Measurements from ENCODE around the gene MED13L.

Gene MED13L

GRCh38 chr12:116164250-116165035 is 113.0 kb downstream of the MED13L start:
- Mint-ChIP-seq H3K27me3 (ENCODE audit: low read depth, poor library complexity) (peaks cover 3% of the 10 kb centered on the region), H3K4me3 (no peak overlapping the region), H3K4me1 (peaks cover 39% of the 10 kb centered on the region), H3K36me3 (ENCODE audit: low read depth) (no peaks in the 10 kb centered on the region), H3K27ac (no peak overlapping the region), H3K9me3 (no peaks in the 10 kb centered on the region)
- TF ChIP-seq, protein P1, sequence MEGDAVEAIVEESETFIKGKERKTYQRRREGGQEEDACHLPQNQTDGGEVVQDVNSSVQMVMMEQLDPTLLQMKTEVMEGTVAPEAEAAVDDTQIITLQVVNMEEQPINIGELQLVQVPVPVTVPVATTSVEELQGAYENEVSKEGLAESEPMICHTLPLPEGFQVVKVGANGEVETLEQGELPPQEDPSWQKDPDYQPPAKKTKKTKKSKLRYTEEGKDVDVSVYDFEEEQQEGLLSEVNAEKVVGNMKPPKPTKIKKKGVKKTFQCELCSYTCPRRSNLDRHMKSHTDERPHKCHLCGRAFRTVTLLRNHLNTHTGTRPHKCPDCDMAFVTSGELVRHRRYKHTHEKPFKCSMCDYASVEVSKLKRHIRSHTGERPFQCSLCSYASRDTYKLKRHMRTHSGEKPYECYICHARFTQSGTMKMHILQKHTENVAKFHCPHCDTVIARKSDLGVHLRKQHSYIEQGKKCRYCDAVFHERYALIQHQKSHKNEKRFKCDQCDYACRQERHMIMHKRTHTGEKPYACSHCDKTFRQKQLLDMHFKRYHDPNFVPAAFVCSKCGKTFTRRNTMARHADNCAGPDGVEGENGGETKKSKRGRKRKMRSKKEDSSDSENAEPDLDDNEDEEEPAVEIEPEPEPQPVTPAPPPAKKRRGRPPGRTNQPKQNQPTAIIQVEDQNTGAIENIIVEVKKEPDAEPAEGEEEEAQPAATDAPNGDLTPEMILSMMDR (IDR thresholded peaks at IDR 0.05): no peak
- DNase-seq: no peak

- Mint-ChIP-seq H3K4me1 (peaks cover 59% of the 10 kb centered on the region), H3K9me3 (no peaks in the 10 kb centered on the region), H3K27ac (no peak overlapping the region)
These were observed 115.4 kb downstream of the MED13L start for GRCh38 chr12:116162071-116162470.

DNA sequence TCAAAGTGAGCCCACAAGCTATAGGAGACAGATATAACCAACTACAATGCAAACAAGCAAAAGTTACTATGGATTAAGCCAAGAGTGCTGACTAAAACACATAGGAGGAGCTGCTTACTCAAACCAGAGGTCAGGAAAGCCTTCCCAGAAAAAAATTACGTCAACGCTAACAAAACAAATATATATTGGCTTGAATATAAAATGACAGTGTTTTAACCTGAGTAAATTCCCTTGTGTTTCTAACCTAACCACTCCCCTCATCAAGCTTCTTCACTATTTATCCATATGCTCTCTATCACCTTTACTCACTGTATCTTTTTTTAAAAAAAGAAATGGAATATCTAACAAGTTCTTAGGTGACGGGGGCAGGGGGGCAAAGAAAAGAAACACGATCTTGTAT is 115.9 kb downstream of the MED13L start:
- peak overlapping the region; percentile 12 for H3K27ac Mint-ChIP-seq
- no peaks in the 10 kb centered on the region for H3K36me3 Mint-ChIP-seq (ENCODE audit: low read depth)
- TF ChIP-seq, protein P1 (IDR thresholded peaks at IDR 0.05): no peak
- H3K27me3 Mint-ChIP-seq (ENCODE audit: low read depth, poor library complexity): peaks cover 3% of the 10 kb centered on the region
- peaks cover 64% of the 10 kb centered on the region for H3K4me1 Mint-ChIP-seq
- DNase-seq: no peak
- no peak overlapping the region for H3K4me3 Mint-ChIP-seq
- H3K9me3 Mint-ChIP-seq: no peaks in the 10 kb centered on the region

More at GRCh38 chr12:116162071-116162470, 115.4 kb downstream of the MED13L start:
- no peak for DNase-seq
- Mint-ChIP-seq H3K27me3 (ENCODE audit: low read depth, poor library complexity) (peaks cover 3% of the 10 kb centered on the region), H3K36me3 (ENCODE audit: low read depth) (no peaks in the 10 kb centered on the region), H3K4me3 (no peak overlapping the region)
- TF ChIP-seq, protein P1 (IDR thresholded peaks at IDR 0.05): no peak

GRCh38 chr12:116160883-116161458 is 116.5 kb downstream of the MED13L start:
- TF ChIP-seq, protein P1 (IDR thresholded peaks at IDR 0.05): no peak
- H3K4me3 Mint-ChIP-seq: no peak overlapping the region
- no peaks in the 10 kb centered on the region for H3K9me3 Mint-ChIP-seq
- H3K27me3 Mint-ChIP-seq (ENCODE audit: low read depth, poor library complexity): peaks cover 3% of the 10 kb centered on the region
- no peaks in the 10 kb centered on the region for H3K36me3 Mint-ChIP-seq (ENCODE audit: low read depth)
- DNase-seq: no peak
- peak overlapping the region; percentile 12 for H3K27ac Mint-ChIP-seq
- H3K4me1 Mint-ChIP-seq: peaks cover 65% of the 10 kb centered on the region

DNA sequence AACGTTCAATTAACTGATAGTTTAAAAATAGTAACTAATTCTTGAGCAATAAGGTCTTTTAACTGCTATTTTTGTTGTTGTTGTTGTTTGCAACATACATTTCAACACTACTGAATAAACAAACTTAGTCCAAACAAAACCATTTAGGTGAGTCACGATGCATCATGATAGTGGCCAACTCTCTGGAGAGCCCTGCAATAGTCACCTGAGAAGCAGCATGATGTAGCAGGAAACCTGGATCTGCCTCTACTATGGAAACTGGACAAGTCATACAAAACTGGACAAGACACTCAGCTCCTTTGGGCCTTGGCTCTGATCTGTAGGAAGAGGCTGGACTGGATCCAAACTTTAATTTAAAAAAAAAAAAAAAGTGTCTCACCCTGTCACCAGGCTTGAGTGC is 117.3 kb downstream of the MED13L start:
- H3K4me1 Mint-ChIP-seq: peaks cover 58% of the 10 kb centered on the region
- H3K9me3 Mint-ChIP-seq: no peaks in the 10 kb centered on the region
- TF ChIP-seq, protein P1 (IDR thresholded peaks at IDR 0.05): no peak
- DNase-seq: no peak
- no peak overlapping the region for H3K27ac Mint-ChIP-seq
- no peak overlapping the region for H3K4me3 Mint-ChIP-seq
- peaks cover 3% of the 10 kb centered on the region for H3K27me3 Mint-ChIP-seq (ENCODE audit: low read depth, poor library complexity)
- no peaks in the 10 kb centered on the region for H3K36me3 Mint-ChIP-seq (ENCODE audit: low read depth)

All from nephron progenitor cell (in vitro differentiated cells).